OCI-M1 (cell line): ENCODE data around the gene ARHGAP5.

Source experiments
- DNase-seq: peaks from one replicate; lab custom pipeline; 2025; lab: John Stamatoyannopoulos, UW

Gene ARHGAP5

GRCh38 chr14:32185097-32185496 is 108.0 kb downstream of the ARHGAP5 start:
- DNase-seq, result no peak

- no peak for DNase-seq
Observed at GRCh38 chr14:32186248-32186647, 109.1 kb downstream of the ARHGAP5 start.

- peak; percentile 34 for DNase-seq
Observed at GRCh38 chr14:32189811-32190210, 112.7 kb downstream of the ARHGAP5 start.

- no peak for DNase-seq
Observed at GRCh38 chr14:32190673-32191072, 113.6 kb downstream of the ARHGAP5 start.

GRCh38 chr14:32192712-32193373 is 115.7 kb downstream of the ARHGAP5 start:
- DNase-seq, result no peak

- no peak for DNase-seq
Observed at GRCh38 chr14:32193532-32193931, 116.4 kb downstream of the ARHGAP5 start.

GRCh38 chr14:32195636-32196035 is 118.5 kb downstream of the ARHGAP5 start:
- DNase-seq, result no peak

- no peak for DNase-seq
Observed at GRCh38 chr14:32197919-32198318, 120.8 kb downstream of the ARHGAP5 start.

- peak; percentile 64 for DNase-seq
Observed at GRCh38 chr14:32200368-32201192, 123.5 kb downstream of the ARHGAP5 start.

GRCh38 chr14:32201193-32201815 is 124.2 kb downstream of the ARHGAP5 start:
- DNase-seq, result peak; percentile 87

- DNase-seq, result peak; percentile 83
Observed at GRCh38 chr14:32201816-32202490, 124.8 kb downstream of the ARHGAP5 start, which contains the start of gene RNU6-7. TSS of gene RNU6-7 (plus strand) at chr14:32202045.

- peak; percentile 66 for DNase-seq
Observed at GRCh38 chr14:32202491-32202997, 125.4 kb downstream of the ARHGAP5 start.

GRCh38 chr14:32202998-32203882 is 126.1 kb downstream of the ARHGAP5 start, which contains the start of gene RNU6-8:
TSS of gene RNU6-8 (minus strand) at chr14:32203269.
- DNase-seq, result peak; percentile 88

GRCh38 chr14:32203928-32204357 is 126.8 kb downstream of the ARHGAP5 start:
- DNase-seq, result no peak

GRCh38 chr14:32205554-32205953 is 128.4 kb downstream of the ARHGAP5 start:
- no peak for DNase-seq

GRCh38 chr14:32205984-32206383 is 128.9 kb downstream of the ARHGAP5 start:
- no peak for DNase-seq

GRCh38 chr14:32206552-32206951 is 129.4 kb downstream of the ARHGAP5 start:
- DNase-seq, result no peak

- no peak for DNase-seq
Observed at GRCh38 chr14:32208490-32208889, 131.4 kb downstream of the ARHGAP5 start.
